Left kidney (tissue), 2 donors: Measurements from ENCODE around the gene UBE2R2. TPM values are rescaled to one million over a fixed set of nuclear protein-coding genes. Genes with fewer than 3 reads are reported as not detected.

Experiments used
- DNase-seq: peaks from one replicate; pipeline ENCODE4 v3.0.0-alpha.2; 2013
- polyA plus RNA-seq: library from polyadenylated mRNA; unstranded; fragments of 120-200 nt; gene quantifications from one replicate; pipeline ENCODE4 v1.2.1, GENCODE V29; 2013; ENCODE audit not compliant: insufficient read length

UBE2R2 gene
- polyA plus RNA-seq, 1 donor = 66.2 TPM

DNA sequence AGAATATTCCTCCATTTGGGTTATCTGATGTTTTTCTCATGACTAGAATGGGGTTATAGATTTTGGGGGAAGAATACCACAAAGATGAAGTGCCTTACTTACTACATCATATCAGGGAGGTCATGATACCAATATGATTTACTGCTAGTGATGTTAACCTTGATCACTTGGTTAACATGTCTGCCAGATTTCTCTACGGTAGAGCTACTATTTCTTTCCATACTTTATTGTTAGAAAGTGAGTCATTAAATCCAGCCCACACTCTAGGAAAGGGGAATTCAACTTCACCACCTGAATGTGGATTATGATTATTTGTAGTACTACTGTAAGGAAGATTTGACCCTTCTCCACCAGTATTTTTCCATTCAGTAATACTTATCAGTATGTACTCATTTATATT, 64.7 kb downstream of the UBE2R2 start:
- DNase-seq = no peak

DNA sequence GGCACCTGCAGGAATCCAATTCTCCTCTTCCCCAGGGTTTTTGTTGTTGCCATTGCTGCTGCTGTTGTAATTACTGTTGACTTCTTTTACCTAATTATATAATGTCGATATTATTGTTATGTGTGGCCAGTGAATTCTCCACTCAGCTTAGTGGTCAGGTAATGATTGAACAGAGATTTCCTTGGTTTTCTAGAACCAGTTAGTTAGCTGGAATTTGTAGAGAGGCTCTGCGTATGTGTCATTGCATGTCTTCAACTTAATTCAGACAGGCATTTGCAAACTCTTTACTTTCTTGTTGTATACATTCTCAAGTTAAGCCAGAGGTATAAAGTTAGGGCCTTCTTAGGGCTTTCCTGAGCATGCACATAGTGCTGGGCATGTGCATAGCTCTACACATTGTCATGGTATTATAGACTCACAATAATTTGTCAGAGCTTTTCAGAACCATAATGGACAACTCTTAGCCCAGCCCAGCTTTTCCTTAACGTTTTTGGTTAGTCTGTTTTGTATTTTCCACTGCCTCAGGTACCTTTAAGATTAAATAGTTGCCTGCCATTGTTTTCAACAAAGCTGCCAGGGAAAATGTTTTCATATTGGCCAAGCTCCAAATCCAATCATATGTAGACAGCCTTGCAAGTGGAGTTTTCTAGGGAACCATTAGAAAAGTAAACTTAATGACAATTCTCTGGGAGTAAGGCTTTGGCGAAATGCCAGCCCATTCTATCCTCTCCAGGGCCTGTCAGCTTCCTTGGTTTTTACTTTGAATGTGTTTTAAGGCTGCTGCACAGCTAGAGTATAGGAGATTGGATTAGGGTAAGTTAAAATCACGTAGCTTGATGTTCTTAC, 68.1 kb downstream of the UBE2R2 start:
- DNase-seq = peak; percentile 33

GRCh38 chr9:33885948-33886347, 69.0 kb downstream of the UBE2R2 start:
- DNase-seq = no peak

GRCh38 chr9:33893861-33894260, 76.9 kb downstream of the UBE2R2 start:
- no peak for DNase-seq

GRCh38 chr9:33894316-33894715, 77.4 kb downstream of the UBE2R2 start:
- DNase-seq = no peak

DNA sequence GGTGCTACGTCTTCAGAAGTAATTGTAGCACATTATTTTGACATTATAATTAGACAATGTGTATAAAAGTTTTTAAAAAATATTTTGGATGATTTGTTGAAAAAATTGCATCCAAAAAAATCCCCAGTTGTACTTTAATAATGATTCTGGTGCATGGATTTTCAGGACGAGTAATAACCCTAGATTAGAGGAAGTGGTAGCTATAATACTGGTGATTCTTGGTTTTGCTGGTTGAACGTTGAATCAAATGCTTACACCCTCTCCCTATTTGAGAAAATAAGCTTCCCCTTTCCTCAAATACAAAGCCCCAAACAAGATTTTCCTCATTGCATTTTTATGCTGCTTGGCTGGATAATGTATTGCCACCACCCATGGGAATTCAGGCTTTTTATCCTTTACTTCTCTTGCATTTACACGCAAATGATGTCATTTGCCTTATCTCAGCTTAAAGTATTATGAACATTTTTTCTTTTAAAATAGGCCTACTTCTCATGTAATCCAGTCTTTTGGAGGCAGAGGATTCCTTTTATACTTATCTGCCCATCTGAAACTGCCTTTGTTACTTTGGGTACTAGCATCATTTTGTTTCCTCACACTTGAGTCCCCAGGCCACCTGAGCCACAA, 86.3 kb downstream of the UBE2R2 start:
- DNase-seq = no peak

DNA sequence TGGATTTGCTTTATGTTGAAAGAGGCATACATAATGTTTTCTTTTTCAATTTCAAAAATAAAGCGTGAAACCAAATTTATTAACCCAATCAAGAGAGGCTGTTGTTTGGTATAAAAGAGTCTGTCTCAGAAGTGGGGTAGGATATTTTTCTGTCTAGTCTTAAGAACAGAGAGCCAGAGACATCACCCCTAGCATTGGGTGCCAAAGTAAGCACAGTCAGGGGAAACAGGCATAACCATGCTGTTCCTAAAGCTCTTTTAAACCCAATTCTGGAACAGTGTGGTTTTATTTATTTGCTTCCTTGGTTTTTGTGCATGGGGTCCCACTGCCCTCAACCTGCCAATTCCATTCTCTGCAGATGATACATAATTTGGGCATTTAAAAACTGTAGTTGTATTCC, 88.2 kb downstream of the UBE2R2 start:
- no peak for DNase-seq

DNA sequence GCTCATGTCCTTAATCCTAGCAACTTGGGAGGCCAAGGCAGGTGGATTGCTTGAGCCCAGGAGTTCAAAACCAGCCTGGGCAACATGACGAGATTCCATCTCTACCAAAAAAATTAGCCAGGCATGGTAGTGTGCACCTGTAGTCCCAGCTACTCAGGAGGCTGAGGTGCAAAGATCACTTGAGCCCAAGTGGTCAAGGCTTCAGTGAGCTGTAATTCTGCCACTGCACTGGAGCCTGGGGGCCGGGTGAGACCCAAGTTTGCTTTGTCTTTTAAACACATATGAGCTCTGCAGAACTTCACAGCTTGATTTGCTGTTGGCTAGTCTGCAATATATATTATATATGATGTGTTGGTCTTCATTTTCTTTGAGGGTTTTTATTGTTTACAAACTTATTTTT, 89.8 kb downstream of the UBE2R2 start:
- DNase-seq = no peak

DNA sequence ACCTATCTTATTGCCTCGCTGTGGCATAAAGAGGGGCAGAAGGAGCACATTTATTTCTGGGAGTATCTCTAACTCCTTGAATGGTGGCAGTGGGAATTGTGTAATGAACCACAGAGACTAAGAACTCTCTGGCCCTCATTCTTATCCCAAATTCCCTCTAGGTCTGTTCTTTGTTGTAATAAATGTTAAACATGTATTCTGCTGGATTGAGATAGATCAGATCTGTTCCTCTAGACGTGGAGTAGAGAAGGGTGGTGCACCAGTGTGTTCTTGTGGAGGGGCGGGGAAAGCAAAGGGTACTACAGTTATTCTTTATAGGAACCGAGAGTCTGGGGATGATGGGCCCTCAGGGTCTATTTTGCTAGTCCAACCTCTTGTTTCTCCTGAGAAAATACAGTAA, 90.4 kb downstream of the UBE2R2 start:
- DNase-seq = no peak

- DNase-seq = no peak
Observed at GRCh38 chr9:33908114-33908513, 91.2 kb downstream of the UBE2R2 start.

DNA sequence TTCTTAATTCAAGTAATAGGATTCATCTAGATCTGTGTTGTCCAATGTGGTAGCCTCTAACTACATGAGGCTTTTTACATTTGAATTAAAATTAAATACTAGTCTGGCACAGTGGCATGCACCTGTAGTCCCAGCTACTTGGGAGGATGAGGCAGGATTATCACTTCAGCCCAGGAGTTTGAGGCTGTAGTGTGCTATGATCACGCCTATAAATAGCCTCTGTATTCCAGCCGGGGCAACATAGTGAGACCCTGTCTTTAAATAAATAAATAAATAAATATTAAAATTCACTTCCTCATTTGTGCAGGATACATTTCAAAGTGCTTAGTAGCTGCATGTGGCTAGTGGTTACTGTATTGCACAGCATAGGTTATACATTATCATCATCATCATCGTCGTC, 91.8 kb downstream of the UBE2R2 start:
- no peak for DNase-seq

GRCh38 chr9:33913541-33913940, 96.6 kb downstream of the UBE2R2 start:
- no peak for DNase-seq

GRCh38 chr9:33914887-33915628, 98.1 kb downstream of the UBE2R2 start:
- no peak for DNase-seq

DNA sequence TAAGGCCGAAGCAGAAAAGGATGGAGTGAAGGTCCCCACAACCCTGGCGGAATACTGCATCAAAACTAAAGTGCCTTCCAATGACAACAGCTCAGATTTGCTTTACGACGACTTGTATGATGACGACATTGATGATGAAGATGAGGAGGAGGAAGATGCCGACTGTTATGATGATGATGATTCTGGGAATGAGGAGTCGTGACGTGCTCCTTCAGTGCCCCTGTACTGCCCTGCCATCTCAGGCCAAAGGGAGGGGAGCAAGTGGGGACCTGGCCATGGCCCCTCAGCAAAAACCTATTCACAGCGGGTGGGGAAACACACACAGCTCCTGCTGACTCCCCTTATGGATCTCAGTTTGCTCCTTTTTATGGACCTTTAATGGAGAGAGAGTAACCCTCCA, 100.1 kb downstream of the UBE2R2 start:
- DNase-seq = no peak

DNA sequence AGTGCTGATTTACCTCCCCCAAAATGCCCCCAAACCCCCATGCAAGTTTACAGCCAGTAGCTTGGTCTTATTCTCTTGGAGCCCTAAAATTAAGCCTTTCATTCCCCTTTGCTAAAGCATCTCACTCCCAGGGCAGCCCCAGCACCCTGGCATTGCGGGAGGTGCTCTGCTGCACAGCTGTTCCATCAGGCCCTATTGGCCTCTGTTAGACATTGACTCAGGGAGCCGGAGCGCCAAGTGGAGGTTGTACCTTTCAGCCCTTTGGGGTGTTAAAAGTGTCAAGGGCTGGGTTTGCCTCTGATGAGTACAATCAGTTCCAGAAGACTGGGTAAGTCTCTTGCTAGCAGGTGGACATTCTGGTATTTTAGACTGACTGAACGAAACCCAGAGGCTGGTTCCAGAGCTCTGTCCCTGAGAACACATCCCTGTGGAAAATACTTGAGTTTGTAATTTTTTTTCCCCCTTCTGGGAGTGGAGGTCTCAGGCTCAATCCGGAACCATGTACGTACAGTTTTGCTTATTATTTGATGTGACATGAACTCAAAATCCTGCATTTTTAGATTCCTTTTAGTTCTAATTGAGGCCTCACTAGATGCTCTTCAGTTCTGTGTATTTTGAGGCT, 102.4 kb downstream of the UBE2R2 start:
- DNase-seq = no peak

- DNase-seq = no peak
Observed at GRCh38 chr9:33921967-33922895, 105.3 kb downstream of the UBE2R2 start.

GRCh38 chr9:33923079-33923478, 106.1 kb downstream of the UBE2R2 start:
- no peak for DNase-seq

DNA sequence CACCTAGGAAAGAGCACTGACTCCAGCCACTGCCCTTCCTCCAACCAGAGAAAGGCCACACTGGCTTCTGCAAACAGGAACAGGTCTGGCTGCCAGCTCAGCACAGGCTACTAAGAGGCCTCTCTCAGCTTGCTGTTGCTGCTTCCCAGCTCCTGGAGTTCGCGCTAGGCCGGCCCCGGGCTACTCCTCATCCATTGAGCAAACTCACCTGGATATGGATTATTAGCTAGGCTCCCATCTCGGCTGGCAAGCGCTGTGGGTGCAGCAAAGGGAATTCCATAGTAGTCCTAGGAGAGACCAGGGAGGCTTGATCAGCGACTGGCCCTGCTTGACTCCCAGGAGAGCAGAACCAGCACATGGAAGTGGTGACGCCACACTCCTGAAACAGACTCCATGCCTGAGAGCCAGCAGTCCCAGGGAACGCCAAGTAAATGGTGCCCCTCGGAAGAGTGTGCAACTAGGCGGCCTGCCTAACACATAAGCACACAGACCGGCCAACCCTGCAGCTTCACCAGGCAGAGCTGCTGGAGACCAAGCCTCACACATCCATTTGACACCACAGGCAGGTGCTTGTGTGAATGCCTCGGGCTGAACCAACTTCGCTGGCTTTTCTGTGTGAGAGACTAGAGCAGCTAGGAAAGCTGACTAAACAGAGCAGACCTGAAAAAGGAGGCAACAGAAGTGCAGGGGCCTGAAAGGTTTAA, 107.2 kb downstream of the UBE2R2 start:
- no peak for DNase-seq

DNA sequence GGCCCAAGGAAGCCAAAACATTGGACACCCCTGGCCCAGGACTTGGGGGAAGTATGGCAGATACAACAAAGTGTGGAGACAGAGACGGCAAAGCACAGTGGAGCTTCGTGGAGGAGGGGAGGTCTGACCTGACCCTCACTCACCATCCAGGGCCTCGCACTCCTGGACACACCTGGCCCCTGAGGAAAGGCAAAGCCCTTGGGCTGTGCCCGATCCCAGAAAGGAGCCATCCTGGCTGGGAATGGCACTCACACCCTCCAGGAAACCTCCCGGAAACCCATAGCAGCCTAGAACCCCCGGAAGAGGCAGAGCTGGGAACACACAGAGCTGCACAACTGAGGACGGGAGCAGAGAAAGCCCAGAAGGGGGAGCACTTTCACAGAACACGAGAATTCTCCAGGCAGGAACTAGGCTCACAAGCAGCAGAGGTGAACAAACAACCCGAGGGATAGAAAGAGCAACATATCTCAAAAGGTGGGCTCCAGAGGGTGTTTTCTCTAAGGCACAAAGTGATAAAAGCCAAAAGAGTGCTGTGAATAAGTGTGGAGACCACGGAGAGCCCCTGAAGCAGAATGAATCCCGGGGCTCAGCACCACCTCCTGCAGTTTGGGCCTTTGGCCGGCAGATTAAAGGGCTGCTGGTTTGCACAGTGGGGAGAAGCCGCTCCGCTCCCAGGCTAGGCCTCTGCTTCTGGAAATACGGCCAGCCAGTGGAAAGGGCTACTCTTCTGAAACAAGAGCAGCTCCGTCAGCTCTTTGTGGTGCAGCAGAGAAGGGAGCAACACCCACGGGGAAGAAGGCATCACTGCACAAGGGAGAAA, 108.2 kb downstream of the UBE2R2 start:
- DNase-seq = peak; percentile 51
